HUDEP-2 (cell line): Measurements from ENCODE around the gene RDH11.

ENCODE experiments used
- DNase-seq, 76 experiments: peaks; one replicate each; lab custom pipeline; 2025; ENCODE audit not compliant: unreplicated experiment in 76 of 76; lab: John Stamatoyannopoulos, UW

The RDH11 gene

GRCh38 chr14:67653651-67654280, 41.8 kb downstream of the RDH11 start:
- DNase-seq = no peak

- no peak for DNase-seq
Observed at GRCh38 chr14:67652189-67652588, 43.4 kb downstream of the RDH11 start.

GRCh38 chr14:67650694-67651093, 44.9 kb downstream of the RDH11 start:
- no peak for DNase-seq

GRCh38 chr14:67650151-67650550, 45.4 kb downstream of the RDH11 start:
- DNase-seq = no peak

GRCh38 chr14:67646131-67646530, 49.4 kb downstream of the RDH11 start:
- DNase-seq = no peak

- DNase-seq = no peak
Observed at GRCh38 chr14:67645414-67645813, 50.1 kb downstream of the RDH11 start.

- no peak for DNase-seq
Observed at GRCh38 chr14:67644428-67644827, 51.1 kb downstream of the RDH11 start.

- DNase-seq = no peak
Observed at GRCh38 chr14:67643713-67644112, 51.9 kb downstream of the RDH11 start.

GRCh38 chr14:67641902-67642749, 53.4 kb downstream of the RDH11 start:
- peak in 12 of 76 experiments; percentile 6 to 58 (median 18) for DNase-seq

GRCh38 chr14:67641480-67641879, 54.1 kb downstream of the RDH11 start:
- no peak for DNase-seq

GRCh38 chr14:67638642-67639041, 56.9 kb downstream of the RDH11 start:
- DNase-seq = no peak

- peak in 18 of 76 experiments; percentile 4 to 71 (median 22) for DNase-seq
Observed at GRCh38 chr14:67636361-67636919, 59.1 kb downstream of the RDH11 start.

GRCh38 chr14:67633451-67634147, 62.0 kb downstream of the RDH11 start:
- DNase-seq = no peak

GRCh38 chr14:67630938-67631337, 64.6 kb downstream of the RDH11 start:
- DNase-seq = no peak

- peak in 2 of 76 experiments; percentile 12 for DNase-seq
Observed at GRCh38 chr14:67630186-67630585, 65.4 kb downstream of the RDH11 start.

- no peak for DNase-seq
Observed at GRCh38 chr14:67627519-67627918, 68.0 kb downstream of the RDH11 start.
